A549 (cell line): ENCODE measurements around the gene TUBA4B. TPM values are rescaled to one million over a fixed set of nuclear protein-coding genes. Genes with fewer than 3 reads are reported as not detected.

Source experiments
- ATAC-seq, 2 experiments: fragments of 200-7000 bp in 1 of 2; fragments of >200 bp in 1 of 2; cut with Nextera tagmentation in 1 of 2; cut with Tn5 transposase in 1 of 2; 3 replicates each; pipeline versions ENCODE4 v1.8.0 to v1.9.1; 2018 to 2020; ENCODE audit warnings: mild to moderate bottlenecking in 1 of 2, moderate library complexity in 1 of 2
- CTCF ChIA-PET: fragments of 300-600 bp; sonication (Branson Sonifier 250); formaldehyde crosslinking; extraction: SDS; loops from one replicate; lab custom pipeline; 2021; ENCODE audit warnings: antibody characterized with exemption, inconsistent platforms; lab: Yijun Ruan, JAX
- POLR2A ChIA-PET: fragments of 350-600 bp; formaldehyde crosslinking; extraction: SDS; loops from one replicate; lab custom pipeline; 2021; ENCODE audit warnings: antibody characterized with exemption, inconsistent platforms; lab: Yijun Ruan, JAX
- DNase-seq, 2 experiments: peaks; one replicate each; pipeline versions ENCODE4 v3.0.0 to v3.0.0-alpha.2; 2011 to 2016; ENCODE audit warnings: low read depth in 1 of 2, low spot score in 1 of 2
- FAIRE-seq: peaks from 2 replicates; lab custom pipeline; 2011; peaks lifted over from hg19 to GRCh38; lab: Jason Lieb, UNC
- H3K27ac ChIP-seq, 2 experiments: fragments of >200 bp; sonication (Bioruptor Twin); formaldehyde crosslinking; 3 replicates each; pipeline ENCODE4 v1.5.1; 2016 to 2017
- H3K4me1 ChIP-seq: fragments of >200 bp; sonication (Bioruptor Twin); formaldehyde crosslinking; 3 replicates; pipeline ENCODE4 v1.6.1; 2016
- H3K4me2 ChIP-seq: fragments of >200 bp; sonication (Bioruptor Twin); formaldehyde crosslinking; 3 replicates; pipeline ENCODE4 v1.6.1; 2016
- H3K4me3 ChIP-seq: fragments of >200 bp; sonication (Bioruptor Twin); formaldehyde crosslinking; 3 replicates; pipeline ENCODE4 v1.5.1; 2016
- H3K9me3 ChIP-seq: fragments of >200 bp; sonication (Bioruptor Twin); formaldehyde crosslinking; 3 replicates; pipeline ENCODE4 v1.6.1; 2016
- CBX2 ChIP-seq: fragments of 200-600 bp; sonication (generic); IDR thresholded peaks from 2 replicates; pipeline ENCODE4 v1.6.1; 2016; ENCODE audit warnings: low read depth, mild to moderate bottlenecking, borderline replicate concordance
- EHMT2 ChIP-seq: fragments of 200-600 bp; sonication (generic); IDR thresholded peaks from 2 replicates; pipeline ENCODE4 v1.6.1; 2016; ENCODE audit warnings: antibody characterized with exemption, low read depth, mild to moderate bottlenecking, moderate library complexity
- HOXA7 ChIP-seq: fragments of 250-450 bp; sonication (Bioruptor Pico); IDR thresholded peaks from 2 replicates; pipeline ENCODE4 v1.5.0; 2020; ENCODE audit warnings: mild to moderate bottlenecking, moderate library complexity
- HOXB13 ChIP-seq: fragments of 250-450 bp; sonication (Bioruptor Pico); IDR thresholded peaks from 2 replicates; pipeline ENCODE4 v1.5.0; 2020; ENCODE audit warnings: low read depth, mild to moderate bottlenecking, moderate library complexity
- HOXB5 ChIP-seq: fragments of 250-450 bp; sonication (Bioruptor Pico); IDR thresholded peaks from 2 replicates; pipeline ENCODE4 v1.5.0; 2020; ENCODE audit warnings: mild to moderate bottlenecking, moderate library complexity
- KDM5A ChIP-seq: fragments of 200-600 bp; sonication (generic); IDR thresholded peaks from 2 replicates; pipeline ENCODE4 v1.6.1; 2016; ENCODE audit warnings: antibody characterized with exemption, mild to moderate bottlenecking
- POLR2A ChIP-seq: IDR thresholded peaks from 2 replicates; pipeline ENCODE4 v1.6.1; 2012; ENCODE audit warnings: mild to moderate bottlenecking, low read length
- RFX5 ChIP-seq: fragments of 450-650 bp; IDR thresholded peaks from 2 replicates; pipeline ENCODE4 v1.7.1; 2014; ENCODE audit warnings: antibody characterized with exemption, mild to moderate bottlenecking, moderate library complexity
- TP53 ChIP-seq: fragments of 250-450 bp; sonication (Bioruptor Pico); IDR thresholded peaks from 2 replicates; pipeline ENCODE4 v1.5.0; 2021; ENCODE audit warnings: mild to moderate bottlenecking, moderate library complexity
- ZFP36 ChIP-seq: fragments of 450-650 bp; IDR thresholded peaks from 2 replicates; pipeline ENCODE4 v1.6.1; 2014; ENCODE audit warnings: borderline replicate concordance; ENCODE audit not compliant: partially characterized antibody
- WGBS: methylation state at CpG from one replicate; pipeline ENCODE4 v1.1.6; 2017; ENCODE audit errors: missing lambda C conversion rate; 5-methylcytosine and 5-hydroxymethylcytosine counted together
- polyA plus RNA-seq, 4 experiments: library from polyadenylated mRNA; depleted of rRNA in 3 of 4; stranded (reverse); fragments of >200 nt; fragmentation: RNase III in 1 of 4; extraction: RNeasy Plus Mini Kit Qiagen cat#74134 plus additional on column Dnase treatment in 1 of 4; gene quantifications; 2 replicates in 3 of 4; 3 replicates in 1 of 4; pipeline ENCODE4 v1.2.3, GENCODE V29; 2011 to 2017
- TF ChIP-seq, protein P1 (sequence below): fragments of 250-450 bp; sonication (Bioruptor Pico); IDR thresholded peaks from 2 replicates; pipeline ENCODE4 v1.5.0; 2020; ENCODE audit warnings: low read depth, mild to moderate bottlenecking, moderate library complexity
- TF ChIP-seq, protein P2 (sequence below): IDR thresholded peaks from 2 replicates; pipeline ENCODE4 v1.6.1; 2012
- TF ChIP-seq, protein P3 (sequence below): fragments of 450-650 bp; IDR thresholded peaks from 2 replicates; pipeline ENCODE4 v1.6.1; 2014; ENCODE audit warnings: antibody characterized with exemption
- TF ChIP-seq, protein P4 (sequence below): fragments of 250-450 bp; sonication (Bioruptor Pico); IDR thresholded peaks from 2 replicates; pipeline ENCODE4 v1.5.0; 2021; ENCODE audit warnings: mild to moderate bottlenecking, moderate library complexity, borderline replicate concordance
- TF ChIP-seq, protein P5 (sequence below): IDR thresholded peaks from 2 replicates; pipeline ENCODE4 v1.6.1; 2012
- TF ChIP-seq, protein P6 (sequence below): fragments of 200-600 bp; sonication (generic); IDR thresholded peaks from 2 replicates; pipeline ENCODE4 v1.6.1; 2016; ENCODE audit warnings: antibody characterized with exemption, mild to moderate bottlenecking, moderate library complexity
- TF ChIP-seq, protein P7 (sequence below): fragments of 150-350 bp; IDR thresholded peaks from 2 replicates; pipeline ENCODE4 v1.6.1; 2014; ENCODE audit warnings: low read depth, mild to moderate bottlenecking, low read length

Gene TUBA4B
- polyA plus RNA-seq, 2 of the 4 experiments (the other 2 are of a cell fraction): 0.71 to 0.94 TPM

DNA sequence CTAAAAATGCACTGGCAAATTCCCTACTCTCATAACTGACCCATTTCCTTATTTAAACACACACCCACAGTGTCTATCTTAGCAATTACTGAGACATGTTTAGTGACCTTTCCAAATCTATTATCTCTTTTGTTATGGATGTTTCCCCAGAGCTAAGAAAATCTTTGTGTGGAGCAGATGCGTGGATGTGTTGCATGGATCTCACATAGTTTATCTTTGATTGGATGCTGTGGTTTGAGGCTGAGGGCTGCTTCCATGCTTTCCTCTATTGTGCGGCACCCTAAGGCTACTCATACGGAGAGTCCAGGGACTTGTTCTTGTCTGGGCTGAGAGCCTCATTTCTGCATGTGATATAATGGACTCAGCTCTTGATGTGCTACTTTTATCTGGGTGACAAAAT, 18.7 kb upstream of the TUBA4B start (continued):
- TF ChIP-seq, protein P1, sequence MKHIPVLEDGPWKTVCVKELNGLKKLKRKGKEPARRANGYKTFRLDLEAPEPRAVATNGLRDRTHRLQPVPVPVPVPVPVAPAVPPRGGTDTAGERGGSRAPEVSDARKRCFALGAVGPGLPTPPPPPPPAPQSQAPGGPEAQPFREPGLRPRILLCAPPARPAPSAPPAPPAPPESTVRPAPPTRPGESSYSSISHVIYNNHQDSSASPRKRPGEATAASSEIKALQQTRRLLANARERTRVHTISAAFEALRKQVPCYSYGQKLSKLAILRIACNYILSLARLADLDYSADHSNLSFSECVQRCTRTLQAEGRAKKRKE (CRISPR knock-in tag): no peak
- TF ChIP-seq, all 56 proteins: peak for 0

DNA sequence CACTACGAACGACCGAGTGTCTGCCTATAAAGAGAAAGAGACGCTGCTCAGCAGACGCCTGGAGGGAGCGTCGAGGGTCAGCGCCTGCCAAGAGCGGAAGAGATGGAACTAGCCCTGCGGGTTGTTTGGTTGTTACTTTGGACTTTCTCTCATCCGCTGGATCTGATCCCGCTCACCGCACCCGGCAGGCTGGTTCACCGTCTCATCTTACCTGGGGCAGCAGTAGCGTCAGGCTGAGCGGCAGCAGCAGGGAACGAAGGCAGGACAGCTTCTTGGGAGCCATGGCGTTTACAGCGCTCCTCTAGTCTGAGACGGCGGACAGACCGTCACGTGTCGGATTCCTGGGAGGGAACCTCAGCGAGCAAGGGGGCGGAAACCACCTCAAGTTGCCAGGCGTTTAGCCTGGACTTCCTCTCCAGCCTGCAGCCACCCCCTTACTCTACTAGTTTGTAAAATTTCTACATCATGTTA, 9.7 kb upstream of the TUBA4B start:
- ChIA-PET CTCF (interaction anchor here (2.8 to 3.4 kb wide), 2 partner anchors 35 to 51 kb away, joined by 19 to 20 read pairs; partner anchors contain the start of gene DNAJB2), POLR2A (interaction anchor here (0.6 kb wide), 1 partner anchor 30 kb away, joined by 7 read pairs; no protein-coding TSS in a partner anchor)
- H3K9me3 ChIP-seq: no peaks in the 10 kb centered on the region
- DNase-seq (no peak), FAIRE-seq (no peak), ATAC-seq (no peak)
- H3K27ac ChIP-seq: no peak overlapping the region
- H3K4me3 ChIP-seq: no peak overlapping the region
- peaks cover 32% of the 10 kb centered on the region for H3K4me1 ChIP-seq
- H3K4me2 ChIP-seq: no peak overlapping the region
- WGBS: 89% methylated on average over 28 of the region's 28 CpGs
- TF ChIP-seq POLR2A (0 out of 2 replicates have a peak, but pooled peaks have one; percentile 11), RFX5 (no peak)

DNA sequence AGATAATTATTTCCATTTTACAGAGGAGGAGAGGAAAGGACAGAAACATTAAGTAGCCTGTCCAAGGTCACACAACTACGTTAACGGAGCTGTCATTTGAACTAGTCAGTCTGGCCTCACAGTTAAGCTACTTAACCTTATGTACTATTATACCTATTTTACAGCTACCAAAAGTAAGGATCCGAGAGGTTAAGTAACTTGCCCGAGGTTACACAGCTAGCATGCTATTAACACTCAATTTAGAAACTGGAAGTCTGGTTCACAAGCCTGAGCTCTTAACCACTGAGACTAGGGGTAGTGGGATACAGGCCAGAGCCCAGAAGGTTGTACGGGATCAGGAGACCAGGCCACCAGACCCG, 8.3 kb upstream of the TUBA4B start:
- FAIRE-seq (no peak), DNase-seq (no peak), ATAC-seq (no peak)
- Histone ChIP-seq H3K9me3 (no peaks in the 10 kb centered on the region), H3K4me1 (peaks cover 45% of the 10 kb centered on the region), H3K27ac (peak overlapping the region; percentile 90 to 96), H3K4me2 (peak overlapping the region; percentile 90), H3K4me3 (peak overlapping the region; percentile 78)
- POLR2A ChIA-PET: interaction anchor here (0.7 to 1.9 kb wide), 11 partner anchors 9 to 143 kb away, joined by 3 to 14 read pairs (median 6); partner anchors contain the start of genes ABCB6, ANKZF1, ATG9A and DNAJB2
- whole genome bisulfite sequencing: 28% methylated on average over 6 of the region's 6 CpGs
- TF ChIP-seq, protein P2, sequence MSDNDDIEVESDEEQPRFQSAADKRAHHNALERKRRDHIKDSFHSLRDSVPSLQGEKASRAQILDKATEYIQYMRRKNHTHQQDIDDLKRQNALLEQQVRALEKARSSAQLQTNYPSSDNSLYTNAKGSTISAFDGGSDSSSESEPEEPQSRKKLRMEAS: no peak
- peak; percentile 60 for TF ChIP-seq ZFP36
- TF ChIP-seq, protein P3, sequence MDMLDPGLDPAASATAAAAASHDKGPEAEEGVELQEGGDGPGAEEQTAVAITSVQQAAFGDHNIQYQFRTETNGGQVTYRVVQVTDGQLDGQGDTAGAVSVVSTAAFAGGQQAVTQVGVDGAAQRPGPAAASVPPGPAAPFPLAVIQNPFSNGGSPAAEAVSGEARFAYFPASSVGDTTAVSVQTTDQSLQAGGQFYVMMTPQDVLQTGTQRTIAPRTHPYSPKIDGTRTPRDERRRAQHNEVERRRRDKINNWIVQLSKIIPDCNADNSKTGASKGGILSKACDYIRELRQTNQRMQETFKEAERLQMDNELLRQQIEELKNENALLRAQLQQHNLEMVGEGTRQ: no peak
- TF ChIP-seq HOXA7 (CRISPR knock-in tag): no peak
- no peak for TF ChIP-seq EHMT2
- TF ChIP-seq CBX2: no peak
- no peak for TF ChIP-seq HOXB13 (CRISPR knock-in tag)
- CTCF ChIA-PET: interaction anchor here (0.9 to 3.4 kb wide), 14 partner anchors 8 to 347 kb away, joined by 3 to 34 read pairs (median 4); partner anchors contain the start of gene DNAJB2

DNA sequence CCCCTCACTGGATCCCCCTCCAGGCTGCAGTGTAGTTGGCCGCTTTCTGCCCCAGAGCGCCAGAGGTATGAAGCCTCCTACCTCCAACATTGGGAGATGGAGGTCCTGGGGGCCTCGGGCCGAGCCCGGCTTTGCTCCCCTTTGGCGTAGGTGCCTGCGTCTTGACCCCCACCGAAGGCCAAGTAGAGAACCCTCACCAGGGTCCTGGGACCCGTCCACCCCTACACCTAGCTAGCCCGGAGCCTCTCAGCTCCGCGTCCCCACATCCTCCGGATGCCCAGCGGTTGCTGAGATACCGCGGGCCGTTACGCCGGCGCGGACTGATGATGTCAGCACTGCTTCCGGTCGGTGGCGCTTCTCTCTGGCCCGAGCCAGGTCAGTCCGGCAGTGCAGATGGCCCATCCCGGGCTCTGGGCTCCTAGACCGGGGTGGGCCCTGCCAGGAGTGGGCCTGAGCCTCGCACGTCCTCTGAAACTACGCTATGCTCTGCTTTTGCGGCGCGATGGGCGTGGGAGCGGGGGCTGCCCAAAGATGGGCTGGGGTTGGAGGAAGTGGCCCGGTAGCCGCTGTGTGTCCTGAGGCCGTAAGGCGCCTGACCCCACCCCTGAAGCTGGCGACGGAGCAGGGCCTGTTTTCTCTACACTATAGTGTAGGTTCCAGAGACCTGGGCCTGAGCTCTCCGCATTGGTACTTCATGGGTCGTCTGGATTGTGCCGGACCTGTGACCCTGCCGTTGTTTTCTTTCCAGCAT, 7.7 kb upstream of the TUBA4B start, which contains the start of the genes GLB1L and STK16:
TSS of gene GLB1L (minus strand) at position 297 of the 751 bp plus-strand sequence. CDS start 1,871 bp downstream, outside the sequence.
TSS of gene STK16 (plus strand) at position 332 of the 751 bp plus-strand sequence. CDS start 521 bp downstream, outside the sequence.
- FAIRE-seq (no peak), ATAC-seq (peak; percentile 64 to 82)
- POLR2A ChIA-PET: interaction anchor here (0.7 to 1.9 kb wide), 10 partner anchors 8 to 142 kb away, joined by 3 to 14 read pairs (median 6); partner anchors contain the start of genes ABCB6, ANKZF1, ATG9A and DNAJB2
- TF ChIP-seq HOXA7 (CRISPR knock-in tag): no peak
- no peak for TF ChIP-seq HOXB5 (CRISPR knock-in tag)
- TF ChIP-seq, protein P4, sequence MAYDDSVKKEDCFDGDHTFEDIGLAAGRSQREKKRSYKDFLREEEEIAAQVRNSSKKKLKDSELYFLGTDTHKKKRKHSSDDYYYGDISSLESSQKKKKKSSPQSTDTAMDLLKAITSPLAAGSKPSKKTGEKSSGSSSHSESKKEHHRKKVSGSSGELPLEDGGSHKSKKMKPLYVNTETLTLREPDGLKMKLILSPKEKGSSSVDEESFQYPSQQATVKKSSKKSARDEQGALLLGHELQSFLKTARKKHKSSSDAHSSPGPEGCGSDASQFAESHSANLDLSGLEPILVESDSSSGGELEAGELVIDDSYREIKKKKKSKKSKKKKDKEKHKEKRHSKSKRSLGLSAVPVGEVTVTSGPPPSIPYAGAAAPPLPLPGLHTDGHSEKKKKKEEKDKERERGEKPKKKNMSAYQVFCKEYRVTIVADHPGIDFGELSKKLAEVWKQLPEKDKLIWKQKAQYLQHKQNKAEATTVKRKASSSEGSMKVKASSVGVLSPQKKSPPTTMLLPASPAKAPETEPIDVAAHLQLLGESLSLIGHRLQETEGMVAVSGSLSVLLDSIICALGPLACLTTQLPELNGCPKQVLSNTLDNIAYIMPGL (CRISPR knock-in tag): no peak
- TF ChIP-seq KDM5A: peak; percentile 75
- TF ChIP-seq, protein P5, sequence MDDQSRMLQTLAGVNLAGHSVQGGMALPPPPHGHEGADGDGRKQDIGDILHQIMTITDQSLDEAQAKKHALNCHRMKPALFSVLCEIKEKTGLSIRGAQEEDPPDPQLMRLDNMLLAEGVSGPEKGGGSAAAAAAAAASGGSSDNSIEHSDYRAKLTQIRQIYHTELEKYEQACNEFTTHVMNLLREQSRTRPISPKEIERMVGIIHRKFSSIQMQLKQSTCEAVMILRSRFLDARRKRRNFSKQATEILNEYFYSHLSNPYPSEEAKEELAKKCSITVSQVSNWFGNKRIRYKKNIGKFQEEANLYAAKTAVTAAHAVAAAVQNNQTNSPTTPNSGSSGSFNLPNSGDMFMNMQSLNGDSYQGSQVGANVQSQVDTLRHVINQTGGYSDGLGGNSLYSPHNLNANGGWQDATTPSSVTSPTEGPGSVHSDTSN: no peak
- TF ChIP-seq, protein P2: peak; percentile 67; the same call in 1 of the 2 replicates
- TF ChIP-seq, protein P6, sequence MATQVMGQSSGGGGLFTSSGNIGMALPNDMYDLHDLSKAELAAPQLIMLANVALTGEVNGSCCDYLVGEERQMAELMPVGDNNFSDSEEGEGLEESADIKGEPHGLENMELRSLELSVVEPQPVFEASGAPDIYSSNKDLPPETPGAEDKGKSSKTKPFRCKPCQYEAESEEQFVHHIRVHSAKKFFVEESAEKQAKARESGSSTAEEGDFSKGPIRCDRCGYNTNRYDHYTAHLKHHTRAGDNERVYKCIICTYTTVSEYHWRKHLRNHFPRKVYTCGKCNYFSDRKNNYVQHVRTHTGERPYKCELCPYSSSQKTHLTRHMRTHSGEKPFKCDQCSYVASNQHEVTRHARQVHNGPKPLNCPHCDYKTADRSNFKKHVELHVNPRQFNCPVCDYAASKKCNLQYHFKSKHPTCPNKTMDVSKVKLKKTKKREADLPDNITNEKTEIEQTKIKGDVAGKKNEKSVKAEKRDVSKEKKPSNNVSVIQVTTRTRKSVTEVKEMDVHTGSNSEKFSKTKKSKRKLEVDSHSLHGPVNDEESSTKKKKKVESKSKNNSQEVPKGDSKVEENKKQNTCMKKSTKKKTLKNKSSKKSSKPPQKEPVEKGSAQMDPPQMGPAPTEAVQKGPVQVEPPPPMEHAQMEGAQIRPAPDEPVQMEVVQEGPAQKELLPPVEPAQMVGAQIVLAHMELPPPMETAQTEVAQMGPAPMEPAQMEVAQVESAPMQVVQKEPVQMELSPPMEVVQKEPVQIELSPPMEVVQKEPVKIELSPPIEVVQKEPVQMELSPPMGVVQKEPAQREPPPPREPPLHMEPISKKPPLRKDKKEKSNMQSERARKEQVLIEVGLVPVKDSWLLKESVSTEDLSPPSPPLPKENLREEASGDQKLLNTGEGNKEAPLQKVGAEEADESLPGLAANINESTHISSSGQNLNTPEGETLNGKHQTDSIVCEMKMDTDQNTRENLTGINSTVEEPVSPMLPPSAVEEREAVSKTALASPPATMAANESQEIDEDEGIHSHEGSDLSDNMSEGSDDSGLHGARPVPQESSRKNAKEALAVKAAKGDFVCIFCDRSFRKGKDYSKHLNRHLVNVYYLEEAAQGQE: peak; percentile 23; the same call in 1 of the 2 replicates
- TF ChIP-seq, protein P7, sequence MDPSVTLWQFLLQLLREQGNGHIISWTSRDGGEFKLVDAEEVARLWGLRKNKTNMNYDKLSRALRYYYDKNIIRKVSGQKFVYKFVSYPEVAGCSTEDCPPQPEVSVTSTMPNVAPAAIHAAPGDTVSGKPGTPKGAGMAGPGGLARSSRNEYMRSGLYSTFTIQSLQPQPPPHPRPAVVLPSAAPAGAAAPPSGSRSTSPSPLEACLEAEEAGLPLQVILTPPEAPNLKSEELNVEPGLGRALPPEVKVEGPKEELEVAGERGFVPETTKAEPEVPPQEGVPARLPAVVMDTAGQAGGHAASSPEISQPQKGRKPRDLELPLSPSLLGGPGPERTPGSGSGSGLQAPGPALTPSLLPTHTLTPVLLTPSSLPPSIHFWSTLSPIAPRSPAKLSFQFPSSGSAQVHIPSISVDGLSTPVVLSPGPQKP: peak; percentile 71; the same call in 1 of the 2 replicates
- no peak for TF ChIP-seq TP53 (CRISPR knock-in tag)

More for the DNA sequence above, 7.7 kb upstream of the TUBA4B start, which contains the start of the genes GLB1L and STK16:
- Histone ChIP-seq H3K4me3 (peak within 1 kb of the TSS; percentile 78), H3K9me3 (no peaks in the 10 kb centered on the region), H3K4me2 (peak within 1 kb of the TSS; percentile 90), H3K27ac (peak within 1 kb of the TSS; percentile 90 to 96), H3K4me1 (peaks cover 50% of the 10 kb centered on the region)
- peak; percentile 94 for DNase-seq
- CTCF ChIA-PET: interaction anchor here (0.9 to 3.4 kb wide), 15 partner anchors 9 to 347 kb away, joined by 3 to 34 read pairs (median 4); partner anchors contain the start of gene DNAJB2
- 3% methylated on average over 6 of the region's 46 CpGs for WGBS
